GM12873 (cell line): ENCODE results near the gene GOLM1.
A peak's percentile ranks its signal among the peaks of the same experiment; 100 is the strongest.

Source experiments
- TF ChIP-seq, protein P1 (sequence below): IDR thresholded peaks from 2 replicates; pipeline ENCODE4 v1.5.1; 2012; ENCODE audit warnings: low read depth, mild to moderate bottlenecking, moderate library complexity, low read length, control low read depth; ENCODE audit not compliant: insufficient read depth; ENCODE audit errors: missing control alignments

Gene GOLM1

DNA sequence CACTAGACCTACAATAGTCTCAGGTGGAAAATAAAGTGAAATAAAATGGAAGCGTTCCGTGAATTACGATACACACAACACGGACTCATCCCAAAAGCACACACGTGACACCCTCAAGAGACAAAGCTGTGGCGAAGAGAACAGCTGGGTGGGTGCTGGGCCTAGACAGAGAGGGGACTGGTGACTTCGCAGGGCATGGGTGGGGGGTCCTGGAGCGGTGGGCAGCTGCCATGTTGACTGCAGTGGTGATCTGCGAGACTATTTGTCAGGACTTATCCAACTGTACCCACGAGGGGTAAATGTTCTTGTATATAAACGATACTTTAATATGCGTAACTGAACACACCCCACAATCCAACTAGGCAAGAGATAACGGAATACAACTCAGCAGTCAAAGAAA is 52.0 kb downstream of the GOLM1 start:
- TF ChIP-seq, protein P1, sequence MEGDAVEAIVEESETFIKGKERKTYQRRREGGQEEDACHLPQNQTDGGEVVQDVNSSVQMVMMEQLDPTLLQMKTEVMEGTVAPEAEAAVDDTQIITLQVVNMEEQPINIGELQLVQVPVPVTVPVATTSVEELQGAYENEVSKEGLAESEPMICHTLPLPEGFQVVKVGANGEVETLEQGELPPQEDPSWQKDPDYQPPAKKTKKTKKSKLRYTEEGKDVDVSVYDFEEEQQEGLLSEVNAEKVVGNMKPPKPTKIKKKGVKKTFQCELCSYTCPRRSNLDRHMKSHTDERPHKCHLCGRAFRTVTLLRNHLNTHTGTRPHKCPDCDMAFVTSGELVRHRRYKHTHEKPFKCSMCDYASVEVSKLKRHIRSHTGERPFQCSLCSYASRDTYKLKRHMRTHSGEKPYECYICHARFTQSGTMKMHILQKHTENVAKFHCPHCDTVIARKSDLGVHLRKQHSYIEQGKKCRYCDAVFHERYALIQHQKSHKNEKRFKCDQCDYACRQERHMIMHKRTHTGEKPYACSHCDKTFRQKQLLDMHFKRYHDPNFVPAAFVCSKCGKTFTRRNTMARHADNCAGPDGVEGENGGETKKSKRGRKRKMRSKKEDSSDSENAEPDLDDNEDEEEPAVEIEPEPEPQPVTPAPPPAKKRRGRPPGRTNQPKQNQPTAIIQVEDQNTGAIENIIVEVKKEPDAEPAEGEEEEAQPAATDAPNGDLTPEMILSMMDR: no peak

GRCh38 chr9:86046930-86047341 is 52.4 kb downstream of the GOLM1 start:
- TF ChIP-seq, protein P1: no peak

GRCh38 chr9:86046071-86046636 is 53.2 kb downstream of the GOLM1 start:
- TF ChIP-seq, protein P1: no peak

DNA sequence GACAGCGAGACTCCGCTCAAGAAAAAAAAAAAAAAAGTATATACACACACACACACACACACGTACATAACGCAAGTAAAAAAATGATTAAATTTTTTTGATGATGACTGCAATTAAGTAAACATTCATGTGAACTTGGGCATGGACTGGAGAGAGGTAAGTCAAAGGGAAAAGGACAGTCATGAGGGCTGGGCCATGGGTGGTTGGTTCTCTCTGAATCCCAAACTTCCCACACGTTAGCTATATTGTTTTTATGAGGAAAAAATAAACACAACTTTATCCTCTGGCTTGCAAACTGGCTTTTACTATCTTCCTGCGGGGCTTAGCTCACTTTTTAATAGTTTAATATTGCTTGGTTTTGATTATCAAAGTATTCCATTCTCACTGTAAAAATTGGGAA is 53.7 kb downstream of the GOLM1 start:
- TF ChIP-seq, protein P1: no peak

DNA sequence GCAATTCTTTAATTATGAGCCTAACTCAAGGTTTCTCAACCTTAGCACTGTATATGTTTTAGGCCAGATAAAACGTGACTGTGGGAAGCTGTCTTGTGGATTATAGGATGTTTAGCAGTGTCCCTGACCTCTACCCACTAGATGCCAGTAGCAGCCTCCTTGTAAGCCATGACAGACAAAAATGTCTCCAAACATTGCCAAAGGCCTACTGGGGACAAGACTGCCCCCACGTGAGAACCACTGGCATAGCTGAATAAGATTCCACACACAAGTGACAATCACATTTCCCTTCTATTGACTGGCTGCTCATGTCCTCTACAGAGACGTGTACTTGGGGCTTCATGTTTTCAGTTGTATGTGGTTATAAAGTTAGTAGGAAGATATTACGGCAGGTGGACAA is 55.4 kb downstream of the GOLM1 start:
- TF ChIP-seq, protein P1: peak; percentile 30

DNA sequence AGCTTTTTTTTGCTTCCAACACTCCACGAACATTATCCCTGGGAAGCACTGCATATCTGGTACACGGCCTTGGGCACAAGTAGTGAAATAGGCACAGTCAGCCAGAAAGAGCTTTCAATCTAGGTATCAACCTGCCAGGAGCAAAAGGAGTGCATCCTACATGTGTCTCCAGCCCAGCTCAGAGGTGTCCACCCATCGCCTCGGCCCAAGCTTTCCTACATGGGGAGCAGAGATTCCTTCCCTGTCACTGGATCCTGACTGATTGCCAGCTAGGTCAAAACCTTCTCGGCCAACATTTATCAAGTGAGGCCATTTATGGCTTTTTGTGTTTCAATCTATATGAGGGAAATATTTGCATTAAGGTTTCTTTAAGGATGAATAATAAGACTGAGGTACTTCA is 55.8 kb downstream of the GOLM1 start:
- TF ChIP-seq, protein P1: no peak

DNA sequence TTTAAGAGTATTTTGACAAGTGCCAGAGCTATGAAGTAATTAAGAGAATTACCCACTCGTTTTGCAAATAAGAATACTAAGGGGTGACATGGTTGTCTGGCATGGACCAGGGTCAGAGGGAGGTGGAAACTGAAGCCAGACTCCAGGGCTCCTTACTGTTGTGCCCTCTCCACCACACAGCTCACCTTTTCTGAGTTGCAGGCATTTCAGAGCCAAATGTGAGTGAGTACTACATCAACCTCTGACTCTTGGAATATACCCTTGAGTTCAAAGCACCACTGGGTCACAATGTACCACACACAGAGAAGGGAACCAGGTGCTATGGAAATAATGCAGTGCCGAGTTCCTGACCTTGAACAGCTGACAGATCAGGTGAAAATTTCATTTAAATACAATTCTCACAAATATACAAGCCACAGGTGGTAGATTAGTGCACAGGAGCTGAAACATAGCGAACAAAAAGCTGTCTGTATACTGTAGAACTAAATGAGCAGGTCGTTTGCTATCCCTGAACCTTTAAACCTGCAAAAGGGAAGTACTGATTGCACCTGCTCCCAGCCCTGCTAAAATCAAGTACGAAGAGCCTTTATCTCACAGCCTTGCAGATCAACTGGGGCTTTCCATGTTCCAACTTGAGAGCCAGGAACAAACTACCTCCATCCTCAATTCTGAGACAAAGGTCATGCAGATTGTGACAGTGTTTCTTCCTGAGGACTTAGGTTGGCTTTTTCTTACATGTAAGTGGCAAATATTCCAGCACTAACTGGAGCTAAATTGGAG is 57.0 kb downstream of the GOLM1 start:
- TF ChIP-seq, protein P1: no peak
